Activated CD8-positive, alpha-beta memory T cell treated with anti-CD3 and anti-CD28 coated beads for 48 hours (primary cell): ENCODE results near the gene TM6SF1.

Experiments used
- DNase-seq, 3 experiments: peaks; one replicate each; pipeline ENCODE4 v3.0.0-alpha.2; 2020; ENCODE audit warnings: low read depth in 2 of 3, low spot score in 2 of 3

Gene TM6SF1

DNA sequence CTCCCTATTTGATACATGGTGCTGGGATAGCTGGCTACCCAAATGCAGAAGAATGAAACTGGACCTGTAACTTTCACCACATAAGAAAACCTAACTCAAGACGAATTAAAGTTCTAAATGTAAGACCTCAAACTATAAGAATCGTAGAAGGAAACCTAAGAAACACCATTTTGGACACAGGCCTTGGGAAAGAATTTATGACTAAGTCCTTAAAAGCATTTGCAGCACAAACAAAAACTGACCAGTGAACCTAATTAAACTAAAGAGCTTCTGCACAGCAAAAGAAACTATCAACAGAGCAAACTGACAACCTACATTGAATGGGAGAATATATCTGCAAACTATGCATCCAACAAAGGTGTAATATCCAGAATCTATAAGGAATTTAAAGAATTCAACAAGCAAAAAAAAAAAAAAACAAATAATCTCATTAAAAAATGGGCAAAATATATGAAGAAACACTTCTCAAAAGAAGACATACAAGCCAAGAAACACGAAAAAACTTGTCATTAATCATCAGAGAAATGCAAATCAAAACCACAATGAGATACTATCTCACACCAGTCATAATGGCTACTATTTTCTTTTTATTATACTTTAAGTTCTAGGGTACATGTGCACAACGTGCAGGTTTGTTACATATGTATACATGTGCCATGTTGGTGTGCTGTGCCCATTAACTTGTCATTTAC lies 63.2 kb downstream of the TM6SF1 start:
- no peak for DNase-seq

DNA sequence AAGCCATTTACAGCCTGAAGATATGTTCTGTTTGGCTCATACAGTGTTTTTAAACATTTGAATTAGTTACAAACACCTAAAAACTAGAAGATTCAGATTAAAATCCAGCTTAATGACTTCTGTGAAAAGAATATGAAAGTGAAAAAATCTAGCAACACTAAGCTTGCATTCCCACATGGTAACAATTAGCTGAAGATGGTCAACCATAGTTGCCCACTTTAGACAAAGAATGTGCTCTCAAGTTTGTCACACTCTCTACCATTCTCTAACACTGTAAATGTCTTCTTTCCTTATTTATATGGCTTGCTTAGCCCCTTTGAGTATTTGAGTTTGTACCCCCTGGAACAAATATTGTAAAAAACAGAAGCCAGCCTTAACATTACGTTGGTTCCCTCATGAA lies 67.4 kb downstream of the TM6SF1 start:
- DNase-seq, result no peak

DNA sequence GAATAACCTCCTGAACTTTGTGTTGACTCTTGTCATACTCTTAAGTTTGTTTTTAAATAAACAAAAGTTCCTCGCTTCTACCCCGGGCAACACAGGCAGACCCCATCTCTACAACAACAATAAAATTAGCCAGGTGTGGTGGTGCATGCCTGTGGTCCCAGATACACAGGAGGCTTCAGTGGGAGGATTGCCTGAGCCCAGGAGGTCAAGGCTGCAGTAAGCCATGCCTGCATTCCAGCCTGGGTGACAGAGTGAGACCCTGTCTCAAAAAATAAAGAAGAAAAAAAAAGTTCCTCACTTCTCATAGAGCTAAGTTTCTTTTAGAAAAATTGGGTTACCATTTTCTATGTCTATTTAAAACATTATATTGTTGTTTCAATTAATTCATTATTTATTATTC lies 70.9 kb downstream of the TM6SF1 start:
- DNase-seq, result no peak

DNA sequence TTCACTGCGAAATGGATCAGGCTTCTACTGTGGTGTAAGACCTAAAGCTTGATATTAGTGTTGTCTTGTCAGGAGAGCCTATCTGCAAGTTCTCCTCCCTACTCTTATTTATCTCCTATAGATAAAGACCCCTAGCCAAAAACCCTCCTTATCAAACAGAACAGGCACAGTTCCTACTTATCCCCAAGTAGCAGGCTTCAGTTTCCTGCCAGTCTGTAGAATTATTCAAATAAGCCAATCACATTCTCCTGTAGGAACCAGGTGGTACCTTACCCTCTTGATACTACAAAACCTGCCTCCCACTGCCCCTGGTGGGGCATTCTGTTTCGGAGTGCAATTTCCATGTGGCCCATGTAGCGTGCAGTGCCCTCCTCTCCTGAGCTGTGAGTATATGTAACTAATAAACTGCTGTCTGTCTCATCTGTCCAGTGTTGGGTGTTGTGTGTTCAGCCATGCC lies 71.5 kb downstream of the TM6SF1 start:
- no peak for DNase-seq

DNA sequence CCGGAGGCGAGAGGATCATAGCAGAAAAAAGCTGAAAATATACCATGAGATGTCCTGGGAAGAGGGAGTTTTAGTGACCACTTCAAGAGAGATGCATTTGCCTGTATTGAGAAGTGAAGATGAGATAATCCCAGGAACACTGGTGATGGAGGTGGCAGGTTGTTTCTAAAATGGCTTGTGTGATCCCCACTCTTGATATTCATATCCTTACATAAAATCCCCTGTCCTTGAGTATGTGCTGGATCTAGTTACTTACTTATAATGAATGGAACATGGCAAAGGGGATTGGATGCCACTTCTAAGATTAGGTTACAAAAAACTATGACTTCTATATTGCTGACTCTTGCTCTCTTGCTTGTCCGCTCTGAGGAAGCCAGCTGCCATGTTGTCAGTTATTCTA lies 78.1 kb downstream of the TM6SF1 start:
- DNase-seq, result no peak
